ENCODE results near the gene CPSF4L.

DNA sequence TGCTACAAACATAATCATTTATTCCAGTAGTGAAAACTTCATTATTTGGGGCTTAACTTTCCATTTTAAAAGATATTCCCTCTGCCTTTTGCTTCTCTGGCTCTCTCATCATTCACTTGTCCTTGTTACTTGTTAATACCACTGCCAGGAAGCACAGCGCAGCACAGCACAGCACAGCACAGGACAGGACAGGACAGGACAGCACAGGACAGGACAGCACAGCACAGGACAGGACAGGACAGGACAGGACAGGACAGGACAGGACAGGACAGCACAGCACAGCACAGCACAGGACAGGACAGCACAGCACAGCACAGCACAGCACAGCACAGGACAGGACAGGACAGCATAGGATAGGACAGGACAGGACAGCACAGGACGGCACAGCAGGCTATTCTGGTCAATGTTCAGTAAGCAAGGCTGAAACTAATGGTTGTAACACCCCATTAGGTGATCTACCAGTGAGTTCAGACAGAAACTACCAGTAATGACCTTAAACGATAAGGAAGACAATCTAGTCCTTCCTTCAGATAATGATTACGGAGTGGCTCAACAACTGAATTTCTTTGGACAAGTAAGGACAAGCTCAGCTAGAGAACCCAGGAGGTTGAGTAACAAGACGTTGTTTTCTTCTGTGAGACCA, 36.9 kb downstream of the CPSF4L start:
- TF ChIP-seq, protein P1, sequence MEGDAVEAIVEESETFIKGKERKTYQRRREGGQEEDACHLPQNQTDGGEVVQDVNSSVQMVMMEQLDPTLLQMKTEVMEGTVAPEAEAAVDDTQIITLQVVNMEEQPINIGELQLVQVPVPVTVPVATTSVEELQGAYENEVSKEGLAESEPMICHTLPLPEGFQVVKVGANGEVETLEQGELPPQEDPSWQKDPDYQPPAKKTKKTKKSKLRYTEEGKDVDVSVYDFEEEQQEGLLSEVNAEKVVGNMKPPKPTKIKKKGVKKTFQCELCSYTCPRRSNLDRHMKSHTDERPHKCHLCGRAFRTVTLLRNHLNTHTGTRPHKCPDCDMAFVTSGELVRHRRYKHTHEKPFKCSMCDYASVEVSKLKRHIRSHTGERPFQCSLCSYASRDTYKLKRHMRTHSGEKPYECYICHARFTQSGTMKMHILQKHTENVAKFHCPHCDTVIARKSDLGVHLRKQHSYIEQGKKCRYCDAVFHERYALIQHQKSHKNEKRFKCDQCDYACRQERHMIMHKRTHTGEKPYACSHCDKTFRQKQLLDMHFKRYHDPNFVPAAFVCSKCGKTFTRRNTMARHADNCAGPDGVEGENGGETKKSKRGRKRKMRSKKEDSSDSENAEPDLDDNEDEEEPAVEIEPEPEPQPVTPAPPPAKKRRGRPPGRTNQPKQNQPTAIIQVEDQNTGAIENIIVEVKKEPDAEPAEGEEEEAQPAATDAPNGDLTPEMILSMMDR (IDR thresholded peaks at IDR 0.05): no peak
- TF ChIP-seq RNF2 (IDR thresholded peaks at IDR 0.05; ENCODE audit: borderline replicate concordance, low read depth): no peak
- TF ChIP-seq, protein P2, sequence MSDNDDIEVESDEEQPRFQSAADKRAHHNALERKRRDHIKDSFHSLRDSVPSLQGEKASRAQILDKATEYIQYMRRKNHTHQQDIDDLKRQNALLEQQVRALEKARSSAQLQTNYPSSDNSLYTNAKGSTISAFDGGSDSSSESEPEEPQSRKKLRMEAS (IDR thresholded peaks at IDR 0.05): no peak
- TF ChIP-seq POLR2A (IDR thresholded peaks at IDR 0.05; ENCODE audit: low read length): no peak
- no peak for TF ChIP-seq NR3C1 (IDR thresholded peaks at IDR 0.05)
- TF ChIP-seq JUN (IDR thresholded peaks at IDR 0.05): no peak

Measured in A549 (cell line).